HepG2 (cell line): ENCODE results near the gene KDM2B. TPM values are rescaled to one million over a fixed set of nuclear protein-coding genes. Genes with fewer than 3 reads are reported as not detected.

Experiments
- ATAC-seq: fragments of 200-7000 bp; cut with Tn5 transposase; 3 replicates; pipeline ENCODE4 v1.9.1; 2020; ENCODE audit warnings: mild to moderate bottlenecking, moderate library complexity
- BruUV-seq: library from RNA; stranded (reverse); fragments of 400-500 nt; replicated peaks from 2 replicates; lab custom pipeline; 2021; lab: Mats Ljungman, UMichigan
- CTCF ChIA-PET: fragments of 300-600 bp; formaldehyde crosslinking; extraction: SDS; loops from one replicate; lab custom pipeline; 2021; ENCODE audit warnings: low total read pairs, inconsistent platforms, low intra/inter-chr PET ratio; lab: Yijun Ruan, JAX
- POLR2A ChIA-PET: fragments of 350-600 bp; sonication (Branson Sonifier 250); formaldehyde crosslinking; loops from one replicate; lab custom pipeline; 2020; ENCODE audit warnings: antibody characterized with exemption, inconsistent platforms; lab: Yijun Ruan, JAX
- DNase-seq: peaks from one replicate; pipeline ENCODE4 v3.0.0-alpha.2; 2015; ENCODE audit warnings: low spot score
- FAIRE-seq: peaks from 3 replicates; lab custom pipeline; 2011; peaks lifted over from hg19 to GRCh38; lab: Jason Lieb, UNC
- H2AFZ ChIP-seq: one replicate; pipeline ENCODE4 v1.6.1; 2011; ENCODE audit warnings: low read length, inconsistent platforms
- H3K27ac ChIP-seq: fragments of 300-600 bp; 3 replicates; pipeline ENCODE4 v1.8.0; 2011; ENCODE audit warnings: mixed run types, mild to moderate bottlenecking, mixed read lengths, low read length, inconsistent platforms; ENCODE audit not compliant: insufficient read depth; ENCODE audit errors: extremely low read length
- H3K27me3 ChIP-seq, 2 experiments: fragments of 200-600 bp in 1 of 2; 2 replicates in 1 of 2; 3 replicates in 1 of 2; pipeline versions ENCODE4 v1.6.0 to v1.8.0; 2011; ENCODE audit warnings: low read length in 2 of 2, mild to moderate bottlenecking in 2 of 2, moderate library complexity in 2 of 2, inconsistent platforms in 1 of 2; ENCODE audit not compliant: insufficient read depth in 2 of 2, control insufficient read depth in 1 of 2
- H3K36me3 ChIP-seq, 2 experiments: fragments of 200-600 bp in 1 of 2; replicated peaks in 1 of 2; 2 replicates in 1 of 2; 3 replicates in 1 of 2; pipeline versions ENCODE4 v1.5.1 to v1.8.0; 2011; ENCODE audit warnings: low read length in 2 of 2, inconsistent platforms in 1 of 2; ENCODE audit not compliant: insufficient read depth in 2 of 2, control insufficient read depth in 1 of 2
- H3K4me1 ChIP-seq: 2 replicates; pipeline ENCODE4 v1.5.1; 2012; ENCODE audit warnings: low read length, inconsistent platforms; ENCODE audit not compliant: insufficient read depth
- H3K4me2 ChIP-seq: 2 replicates; pipeline ENCODE4 v1.6.0; 2011; ENCODE audit warnings: low read depth, low read length, inconsistent platforms
- H3K4me3 ChIP-seq, 3 experiments: fragments of 200-600 bp in 1 of 3; sonication (generic), shearing (Covaris generic) in 1 of 3; replicated peaks in 1 of 3; 2 replicates each; pipeline ENCODE4 v1.5.1; 2011 to 2016; ENCODE audit warnings: low read length in 3 of 3, inconsistent platforms in 2 of 3, low read depth in 2 of 3, mild to moderate bottlenecking in 2 of 3, control low read depth in 1 of 3, mixed read lengths in 1 of 3; ENCODE audit not compliant: insufficient read depth in 1 of 3
- H3K79me2 ChIP-seq: one replicate; pipeline ENCODE4 v1.6.1; 2011; ENCODE audit warnings: low read length, inconsistent platforms; ENCODE audit not compliant: insufficient read depth
- H3K9ac ChIP-seq: 2 replicates; pipeline ENCODE4 v1.6.0; 2011; ENCODE audit warnings: mild to moderate bottlenecking, low read depth, low read length, inconsistent platforms; ENCODE audit not compliant: insufficient read depth
- H3K9me3 ChIP-seq: 2 replicates; pipeline ENCODE4 v1.5.1; 2012; ENCODE audit warnings: mild to moderate bottlenecking, low read length
- H4K20me1 ChIP-seq: 2 replicates; pipeline ENCODE4 v1.6.0; 2011; ENCODE audit warnings: inconsistent platforms, mild to moderate bottlenecking, low read length, moderate library complexity; ENCODE audit not compliant: insufficient read depth
- KLF9 ChIP-seq: IDR thresholded peaks from 2 replicates; pipeline ENCODE4 v1.6.1; 2016; ENCODE audit warnings: low read depth
- MATR3 ChIP-seq: sonication (generic); formaldehyde crosslinking; IDR thresholded peaks from 2 replicates; pipeline ENCODE4 v1.4.0; 2020; ENCODE audit warnings: missing genetic modification reagents
- MEF2D ChIP-seq: sonication (generic); formaldehyde crosslinking; IDR thresholded peaks from 2 replicates; pipeline ENCODE4 v1.5.1; 2020; ENCODE audit warnings: mild to moderate bottlenecking, missing genetic modification reagents
- WGBS: methylation state at CpG from one replicate; pipeline ENCODE4 v1.1.6; 2017; ENCODE audit warnings: low lambda C conversion rate; 5-methylcytosine and 5-hydroxymethylcytosine counted together
- in situ Hi-C: cut with HindIII; loops from 2 replicates; pipeline ENCODE4 v1.10.0; 2017; ENCODE audit warnings: low pct_unique_long_range_greater_than_20kb; ENCODE audit not compliant: extremely low pct_ligation_motif_present
- intact Hi-C: fragments of 100-400 bp; cut with micrococcal nuclease; formaldehyde crosslinking; loops from one replicate; pipeline ENCODE4 v1.10.0; 2022; ENCODE audit not compliant: unreplicated experiment
- polyA plus RNA-seq, 8 experiments: library from polyadenylated mRNA; depleted of rRNA in 3 of 8; stranded (reverse) in 7 of 8; unstranded in 1 of 8; fragments of >200 nt; fragmentation: Illumina TruSeq in 4 of 8; extraction: Trizol in 4 of 8; gene quantifications; 2 replicates each; pipeline versions ENCODE4 v1.2.1 to v1.2.3, GENCODE V29; 2011 to 2016; ENCODE audit warnings: low read depth in 4 of 8, missing spikeins in 1 of 8, mixed read lengths in 1 of 8; ENCODE audit not compliant: insufficient read depth in 1 of 8
- total RNA-seq, 5 experiments: library from RNA; depleted of rRNA; stranded (reverse); fragments of >200 nt; fragmentation: Illumina TruSeq; extraction: Trizol; gene quantifications; 2 replicates each; pipeline ENCODE4 v1.2.3, GENCODE V29; 2016; ENCODE audit warnings: low read depth in 1 of 5
- TF ChIP-seq, protein P1 (sequence below): sonication (generic); formaldehyde crosslinking; IDR thresholded peaks from 2 replicates; pipeline ENCODE4 v1.5.0; 2020; ENCODE audit warnings: missing genetic modification reagents

Gene KDM2B
- total and polyA plus RNA-seq, 2 of the 13 experiments (the other 11 are each of a cell fraction or from before 2014, with no cell fraction given) = 17.5 to 26.1 TPM

DNA sequence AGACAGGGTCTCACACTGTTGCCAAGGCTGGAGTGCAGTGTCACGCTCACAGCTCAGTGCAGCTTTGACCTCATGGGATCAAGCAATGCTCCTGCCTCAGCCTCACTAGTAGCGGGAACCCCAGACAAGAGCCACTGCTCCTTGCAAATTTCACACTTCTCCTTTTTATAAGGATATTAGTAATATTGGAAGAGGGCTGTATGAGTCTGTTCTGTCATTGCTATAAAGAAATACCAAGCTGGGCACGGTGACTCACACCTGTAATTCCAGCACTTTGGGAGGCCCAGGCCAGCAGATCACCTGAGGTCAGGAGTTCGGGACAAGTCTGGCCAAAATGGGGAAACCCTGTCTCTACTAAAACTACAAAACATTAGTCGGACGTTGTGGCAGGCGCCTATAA lies 32.6 kb upstream of the KDM2B start:
- FAIRE-seq (no peak), DNase-seq (no peak), ATAC-seq (no peak)
- no peaks in the 10 kb centered on the region for H3K9me3 ChIP-seq
- TF ChIP-seq MATR3 (CRISPR knock-in tag) (no peak), KLF9 (CRISPR knock-in tag) (no peak)
- peaks cover 54% of the 10 kb centered on the region for H3K4me1 ChIP-seq
- intact Hi-C loops = no loop called here
- H3K9ac ChIP-seq = no peak overlapping the region
- H3K79me2 ChIP-seq = no peaks in the 10 kb centered on the region
- 53% methylated on average over 7 of the region's 7 CpGs for WGBS
- in situ Hi-C loops = no loop called here
- CTCF ChIA-PET = no interaction called here
- H3K4me2 ChIP-seq = no peak overlapping the region
- no peak overlapping the region for H3K27ac ChIP-seq
- H2AFZ ChIP-seq = no peak overlapping the region
- H3K4me3 ChIP-seq = no peak overlapping the region
- POLR2A ChIA-PET = no interaction called here
- BruUV-seq = no TSS peak
- H3K36me3 ChIP-seq = no peaks in the 10 kb centered on the region
- H4K20me1 ChIP-seq = no peaks in the 10 kb centered on the region
- peaks cover 0 to 1% of the 10 kb centered on the region in 2 experiments; a peak in 1 of 5 replicates for H3K27me3 ChIP-seq

DNA sequence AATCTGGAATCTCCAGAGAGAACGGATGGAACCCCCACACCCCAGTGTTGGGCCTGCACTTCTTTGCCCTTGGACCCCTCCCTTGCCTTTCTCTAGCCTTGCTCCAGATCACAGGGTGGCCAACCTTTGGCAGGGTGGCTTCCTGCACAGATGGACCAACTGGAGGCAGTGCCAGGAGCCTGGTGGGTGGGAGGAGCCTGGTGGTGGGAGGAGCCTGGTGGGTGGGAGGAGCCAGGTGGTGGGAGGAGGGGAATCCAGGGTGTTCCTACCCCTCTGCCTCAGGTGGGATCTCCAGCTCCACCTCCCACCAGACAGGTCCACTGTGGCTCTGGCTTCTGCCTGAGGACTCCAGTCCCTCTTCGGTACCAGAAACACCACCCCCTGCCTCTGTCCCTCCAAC lies 30.5 kb upstream of the KDM2B start:
- H3K79me2 ChIP-seq = no peaks in the 10 kb centered on the region
- ATAC-seq = peak; percentile 44
- in situ Hi-C loops = no loop called here
- no peaks in the 10 kb centered on the region for H4K20me1 ChIP-seq
- no peak overlapping the region for H3K27ac ChIP-seq
- CTCF ChIA-PET = no interaction called here
- no peak overlapping the region for H3K4me3 ChIP-seq
- POLR2A ChIA-PET = no interaction called here
- intact Hi-C loops = no loop called here
- no peak overlapping the region for H2AFZ ChIP-seq
- WGBS = 91% methylated on average over 1 of the region's 2 CpGs
- TF ChIP-seq, protein P1, sequence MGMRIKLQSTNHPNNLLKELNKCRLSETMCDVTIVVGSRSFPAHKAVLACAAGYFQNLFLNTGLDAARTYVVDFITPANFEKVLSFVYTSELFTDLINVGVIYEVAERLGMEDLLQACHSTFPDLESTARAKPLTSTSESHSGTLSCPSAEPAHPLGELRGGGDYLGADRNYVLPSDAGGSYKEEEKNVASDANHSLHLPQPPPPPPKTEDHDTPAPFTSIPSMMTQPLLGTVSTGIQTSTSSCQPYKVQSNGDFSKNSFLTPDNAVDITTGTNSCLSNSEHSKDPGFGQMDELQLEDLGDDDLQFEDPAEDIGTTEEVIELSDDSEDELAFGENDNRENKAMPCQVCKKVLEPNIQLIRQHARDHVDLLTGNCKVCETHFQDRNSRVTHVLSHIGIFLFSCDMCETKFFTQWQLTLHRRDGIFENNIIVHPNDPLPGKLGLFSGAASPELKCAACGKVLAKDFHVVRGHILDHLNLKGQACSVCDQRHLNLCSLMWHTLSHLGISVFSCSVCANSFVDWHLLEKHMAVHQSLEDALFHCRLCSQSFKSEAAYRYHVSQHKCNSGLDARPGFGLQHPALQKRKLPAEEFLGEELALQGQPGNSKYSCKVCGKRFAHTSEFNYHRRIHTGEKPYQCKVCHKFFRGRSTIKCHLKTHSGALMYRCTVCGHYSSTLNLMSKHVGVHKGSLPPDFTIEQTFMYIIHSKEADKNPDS (CRISPR knock-in tag) = no peak
- 0 out of 2 replicates have a peak, but pooled peaks have one; percentile 20 for TF ChIP-seq MEF2D (CRISPR knock-in tag)
- FAIRE-seq = no peak
- H3K4me2 ChIP-seq = no peak overlapping the region
- H3K9me3 ChIP-seq = no peaks in the 10 kb centered on the region
- peaks cover 39% of the 10 kb centered on the region for H3K4me1 ChIP-seq
- DNase-seq = no peak
- no peaks in the 10 kb centered on the region for H3K36me3 ChIP-seq
- no peak overlapping the region for H3K9ac ChIP-seq
- H3K27me3 ChIP-seq = peaks cover 0 to 1% of the 10 kb centered on the region in 2 experiments; a peak in 1 of 5 replicates
- BruUV-seq = no TSS peak
